ENCODE data around the gene OR7G3.

Gene OR7G3

GRCh38 chr19:9078651-9079050 lies 48.1 kb downstream of the OR7G3 start:
- Histone ChIP-seq H3K79me2 (ENCODE audit: insufficient read depth, low read length) (no peaks in the 10 kb centered on the region), H3K36me3 (ENCODE audit: insufficient read depth, low read length) (no peaks in the 10 kb centered on the region), H3K4me2 (ENCODE audit: insufficient read depth, low read length) (no peak overlapping the region), H3K4me3 (ENCODE audit: low read depth in 1 of 2, low read length in 2 of 2) (no peak overlapping the region), H4K20me1 (ENCODE audit: insufficient read depth, low read length) (no peaks in the 10 kb centered on the region), H3K9ac (ENCODE audit: low read depth, low read length) (no peak overlapping the region), H2AFZ (ENCODE audit: low read depth, low read length) (no peak overlapping the region), H3K9me3 (ENCODE audit: insufficient read depth, low read length, severe bottlenecking) (no peaks in the 10 kb centered on the region), H3K27ac (ENCODE audit: low read length) (no peak overlapping the region), H3K27me3 (ENCODE audit: insufficient read depth, low read length, poor library complexity) (no peaks in the 10 kb centered on the region), H3K4me1 (ENCODE audit: insufficient read depth, low read length) (no peaks in the 10 kb centered on the region)
- no peak for DNase-seq
- ATAC-seq (ENCODE audit: insufficient read depth, low read depth), result no peak
- no peak for TF ChIP-seq EZH2 (IDR thresholded peaks at IDR 0.05; ENCODE audit: borderline replicate concordance, low read depth, low read length, severe bottlenecking)
- TF ChIP-seq, protein P1, sequence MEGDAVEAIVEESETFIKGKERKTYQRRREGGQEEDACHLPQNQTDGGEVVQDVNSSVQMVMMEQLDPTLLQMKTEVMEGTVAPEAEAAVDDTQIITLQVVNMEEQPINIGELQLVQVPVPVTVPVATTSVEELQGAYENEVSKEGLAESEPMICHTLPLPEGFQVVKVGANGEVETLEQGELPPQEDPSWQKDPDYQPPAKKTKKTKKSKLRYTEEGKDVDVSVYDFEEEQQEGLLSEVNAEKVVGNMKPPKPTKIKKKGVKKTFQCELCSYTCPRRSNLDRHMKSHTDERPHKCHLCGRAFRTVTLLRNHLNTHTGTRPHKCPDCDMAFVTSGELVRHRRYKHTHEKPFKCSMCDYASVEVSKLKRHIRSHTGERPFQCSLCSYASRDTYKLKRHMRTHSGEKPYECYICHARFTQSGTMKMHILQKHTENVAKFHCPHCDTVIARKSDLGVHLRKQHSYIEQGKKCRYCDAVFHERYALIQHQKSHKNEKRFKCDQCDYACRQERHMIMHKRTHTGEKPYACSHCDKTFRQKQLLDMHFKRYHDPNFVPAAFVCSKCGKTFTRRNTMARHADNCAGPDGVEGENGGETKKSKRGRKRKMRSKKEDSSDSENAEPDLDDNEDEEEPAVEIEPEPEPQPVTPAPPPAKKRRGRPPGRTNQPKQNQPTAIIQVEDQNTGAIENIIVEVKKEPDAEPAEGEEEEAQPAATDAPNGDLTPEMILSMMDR (IDR thresholded peaks at IDR 0.05; ENCODE audit: borderline replicate concordance, extremely low read depth, low read length, poor library complexity, severe bottlenecking), result no peak

GRCh38 chr19:9076901-9077300 lies 49.8 kb downstream of the OR7G3 start:
- no peak overlapping the region for H3K4me2 ChIP-seq (ENCODE audit: insufficient read depth, low read length)
- ATAC-seq (ENCODE audit: insufficient read depth, low read depth), result no peak
- no peak overlapping the region for H2AFZ ChIP-seq (ENCODE audit: low read depth, low read length)
- H3K27me3 ChIP-seq (ENCODE audit: insufficient read depth, low read length, poor library complexity), result no peaks in the 10 kb centered on the region
- H3K27ac ChIP-seq (ENCODE audit: low read length), result no peak overlapping the region
- H3K4me1 ChIP-seq (ENCODE audit: insufficient read depth, low read length), result no peaks in the 10 kb centered on the region
- DNase-seq, result no peak
- H3K9ac ChIP-seq (ENCODE audit: low read depth, low read length), result no peak overlapping the region
- H3K79me2 ChIP-seq (ENCODE audit: insufficient read depth, low read length), result no peaks in the 10 kb centered on the region
- no peaks in the 10 kb centered on the region for H4K20me1 ChIP-seq (ENCODE audit: insufficient read depth, low read length)
- no peaks in the 10 kb centered on the region for H3K9me3 ChIP-seq (ENCODE audit: insufficient read depth, low read length, severe bottlenecking)
- H3K4me3 ChIP-seq (ENCODE audit: low read depth in 1 of 2, low read length in 2 of 2), result no peak overlapping the region
- no peak for TF ChIP-seq EZH2 (IDR thresholded peaks at IDR 0.05; ENCODE audit: borderline replicate concordance, low read depth, low read length, severe bottlenecking)
- TF ChIP-seq, protein P1 (IDR thresholded peaks at IDR 0.05; ENCODE audit: borderline replicate concordance, extremely low read depth, low read length, poor library complexity, severe bottlenecking), result no peak
- no peaks in the 10 kb centered on the region for H3K36me3 ChIP-seq (ENCODE audit: insufficient read depth, low read length)
